ENCODE measurements around the gene NUP210. TPM values are rescaled to one million over a fixed set of nuclear protein-coding genes. Genes with fewer than 3 reads are reported as not detected.

Gene NUP210
- total RNA-seq, 4 donors from 2014 or later, result 1.7 to 3.6 (median 2.7) TPM

GRCh38 chr3:13282986-13283876 lies 136.9 kb downstream of the NUP210 start:
- DNase-seq, result no peak
- Histone ChIP-seq H3K4me1 (peaks cover 0 to 8% of the 10 kb centered on the region in 2 donors), H3K4me3 (peak overlapping the region; percentile 26 to 55 (median 45)), H3K27ac (no peak overlapping the region), H3K9me3 (no peaks in the 10 kb centered on the region), H3K36me3 (no peaks in the 10 kb centered on the region), H3K27me3 (peaks cover 30 to 40% (median 37%) of the 10 kb centered on the region in 3 donors)
- in situ Hi-C loops (cut with MboI; ENCODE audit: low sequenced_read_pairs in 4 of 4) (loop anchor here in 2 of 4 donors (25.0 kb wide), 1 partner anchor 196 kb away; no protein-coding TSS in a partner anchor), intact Hi-C loops (cut with DNase I; ENCODE audit: low total_unique reads) (loop anchor here (1.0 to 5.0 kb wide), 3 partner anchors 51 to 191 kb away; no protein-coding TSS in a partner anchor)
- peak; percentile 18 to 37 for ATAC-seq
- no peak for TF ChIP-seq POLR2A (IDR thresholded peaks at IDR 0.05)
- peak; percentile 14 to 51 (median 35) for TF ChIP-seq CTCF (IDR thresholded peaks at IDR 0.05 in 4 of 5, conservative IDR thresholded peaks at IDR 0.05 in 1 of 5)

GRCh38 chr3:13282358-13282985 lies 137.7 kb downstream of the NUP210 start:
- DNase-seq (no peak), ATAC-seq (peak; percentile 24 to 38)
- TF ChIP-seq CTCF (IDR thresholded peaks at IDR 0.05 in 4 of 5, conservative IDR thresholded peaks at IDR 0.05 in 1 of 5) (no peak), POLR2A (IDR thresholded peaks at IDR 0.05) (no peak)
- Histone ChIP-seq H3K4me1 (peaks cover 0 to 13% of the 10 kb centered on the region in 2 donors), H3K9me3 (no peaks in the 10 kb centered on the region), H3K36me3 (no peaks in the 10 kb centered on the region), H3K4me3 (peak overlapping the region; percentile 44 to 55 (median 48)), H3K27ac (peak overlapping the region; percentile 35 to 71 (median 69)), H3K27me3 (peaks cover 30 to 40% (median 37%) of the 10 kb centered on the region in 3 donors)
- intact Hi-C loops (cut with DNase I; ENCODE audit: low total_unique reads) (loop anchor here (5.0 kb wide), 2 partner anchors 50 to 65 kb away; no protein-coding TSS in a partner anchor), in situ Hi-C loops (cut with MboI; ENCODE audit: low sequenced_read_pairs in 4 of 4) (loop anchor here in 2 of 4 donors (25.0 kb wide), 1 partner anchor 195 kb away; no protein-coding TSS in a partner anchor)

- Histone ChIP-seq H3K36me3 (no peaks in the 10 kb centered on the region), H3K4me1 (peaks cover 2 to 18% of the 10 kb centered on the region in 2 donors), H3K4me3 (peak overlapping the region; percentile 44 to 55 (median 48)), H3K27me3 (peaks cover 30 to 36% (median 33%) of the 10 kb centered on the region in 3 donors), H3K27ac (peak overlapping the region; percentile 35 to 71 (median 69)), H3K9me3 (no peaks in the 10 kb centered on the region)
- ATAC-seq (peak; percentile 22 to 38), DNase-seq (no peak)
- TF ChIP-seq CTCF (IDR thresholded peaks at IDR 0.05 in 4 of 5, conservative IDR thresholded peaks at IDR 0.05 in 1 of 5) (no peak), POLR2A (IDR thresholded peaks at IDR 0.05) (peak; percentile 28 to 31)
- intact Hi-C loops (cut with DNase I; ENCODE audit: low total_unique reads), result loop anchor here (5.0 kb wide), 2 partner anchors 49 to 64 kb away; no protein-coding TSS in a partner anchor
- in situ Hi-C loops (cut with MboI; ENCODE audit: low sequenced_read_pairs in 4 of 4), result loop anchor here in 2 of 4 donors (25.0 kb wide), 1 partner anchor 194 kb away; no protein-coding TSS in a partner anchor
Measured at GRCh38 chr3:13281507-13282357, 138.4 kb downstream of the NUP210 start.
